ENCODE measurements around the gene LITAF. TPM values are rescaled to one million over a fixed set of nuclear protein-coding genes. Genes with fewer than 3 reads are reported as not detected.
"Not testable (repeated sequence)": the region's sequence is repeated elsewhere in the genome, so short reads cannot be mapped to it uniquely, and the experiment has no call there.

The LITAF gene
- total and polyA plus RNA-seq, 3 donors from 2014 or later, result 9.9 to 31.5 (median 13.6) TPM

- no peak overlapping the region for H3K4me3 ChIP-seq
- H3K27me3 ChIP-seq, result no peaks in the 10 kb centered on the region
- no peak for TF ChIP-seq POLR2A (IDR thresholded peaks at IDR 0.05)
- no peak for TF ChIP-seq CTCF (IDR thresholded peaks at IDR 0.05)
- H3K27ac ChIP-seq, result no peak overlapping the region
- no peaks in the 10 kb centered on the region for H3K9me3 ChIP-seq
- intact Hi-C loops (cut with DNase I; ENCODE audit: low total_unique reads), result no loop called here
- no peak for DNase-seq
- H3K4me1 ChIP-seq, result peaks cover 7% of the 10 kb centered on the region
- WGBS, 2 donors, result 80 to 91% methylated on average over 7 of the region's 7 CpGs
- H3K36me3 ChIP-seq (ENCODE audit: low read depth, missing control alignments), result no peaks in the 10 kb centered on the region
These were observed 24.3 kb downstream of the LITAF start for GRCh38 chr16:11562411-11562810.

GRCh38 chr16:11561856-11562255 is 24.9 kb downstream of the LITAF start:
- 92 to 95% methylated on average over 3 of the region's 3 CpGs for WGBS, 2 donors
- Histone ChIP-seq H3K36me3 (ENCODE audit: low read depth, missing control alignments) (no peaks in the 10 kb centered on the region), H3K4me1 (peaks cover 7% of the 10 kb centered on the region), H3K9me3 (no peaks in the 10 kb centered on the region), H3K27ac (peak overlapping the region; percentile 62 to 69), H3K27me3 (no peaks in the 10 kb centered on the region), H3K4me3 (no peak overlapping the region)
- TF ChIP-seq CTCF (IDR thresholded peaks at IDR 0.05) (no peak), POLR2A (IDR thresholded peaks at IDR 0.05) (no peak)
- DNase-seq, result no peak
- intact Hi-C loops (cut with DNase I; ENCODE audit: low total_unique reads), result no loop called here

GRCh38 chr16:11561454-11561805 is 25.3 kb downstream of the LITAF start:
- WGBS, 2 donors, result 60 to 63% methylated on average over 4 of the region's 4 CpGs
- Histone ChIP-seq H3K4me3 (no peak overlapping the region), H3K4me1 (peaks cover 7% of the 10 kb centered on the region), H3K27ac (peak overlapping the region; percentile 62 to 69), H3K9me3 (no peaks in the 10 kb centered on the region), H3K27me3 (no peaks in the 10 kb centered on the region), H3K36me3 (ENCODE audit: low read depth, missing control alignments) (no peaks in the 10 kb centered on the region)
- no peak for DNase-seq
- TF ChIP-seq POLR2A (IDR thresholded peaks at IDR 0.05), result no peak
- no peak for TF ChIP-seq CTCF (IDR thresholded peaks at IDR 0.05)
- intact Hi-C loops (cut with DNase I; ENCODE audit: low total_unique reads), result no loop called here

GRCh38 chr16:11560701-11561453 is 25.8 kb downstream of the LITAF start:
- intact Hi-C loops (cut with DNase I; ENCODE audit: low total_unique reads), result no loop called here
- TF ChIP-seq POLR2A (IDR thresholded peaks at IDR 0.05), result no peak
- no peak for TF ChIP-seq CTCF (IDR thresholded peaks at IDR 0.05)
- peak overlapping the region; percentile 62 to 69 for H3K27ac ChIP-seq
- H3K4me1 ChIP-seq, result peaks cover 7% of the 10 kb centered on the region
- no peaks in the 10 kb centered on the region for H3K36me3 ChIP-seq (ENCODE audit: low read depth, missing control alignments)
- 55 to 58% methylated on average over 21 of the region's 21 CpGs for WGBS, 2 donors
- no peaks in the 10 kb centered on the region for H3K27me3 ChIP-seq
- no peaks in the 10 kb centered on the region for H3K9me3 ChIP-seq
- DNase-seq, result no peak
- no peak overlapping the region for H3K4me3 ChIP-seq

GRCh38 chr16:11558308-11558823 is 28.4 kb downstream of the LITAF start:
- H3K9me3 ChIP-seq; H3K27ac ChIP-seq; H3K36me3 ChIP-seq (ENCODE audit: low read depth, missing control alignments); H3K4me3 ChIP-seq; H3K4me1 ChIP-seq; H3K27me3 ChIP-seq; intact Hi-C loops (cut with DNase I; ENCODE audit: low total_unique reads): not testable (repeated sequence)
- DNase-seq, result peak; percentile 55
- 79 to 80% methylated on average over 6 of the region's 6 CpGs for WGBS, 2 donors

Measured in testis (tissue), 3 donors.